ENCODE data around the gene TLN1.

Gene TLN1

GRCh38 chr9:35706951-35707350 lies 25.0 kb downstream of the TLN1 start:
- no peak for DNase-seq (ENCODE audit: low spot score)

- DNase-seq (ENCODE audit: low spot score), result no peak
Observed at GRCh38 chr9:35705836-35706430, 26.1 kb downstream of the TLN1 start.

- no peak for DNase-seq (ENCODE audit: low spot score)
Observed at GRCh38 chr9:35705372-35705771, 26.6 kb downstream of the TLN1 start.

GRCh38 chr9:35703906-35704672 lies 27.9 kb downstream of the TLN1 start:
- no peak for DNase-seq (ENCODE audit: low spot score)

GRCh38 chr9:35702696-35703095 lies 29.3 kb downstream of the TLN1 start:
- DNase-seq (ENCODE audit: low spot score), result no peak

- DNase-seq (ENCODE audit: low spot score), result no peak
Observed at GRCh38 chr9:35700942-35701341, 31.1 kb downstream of the TLN1 start.

GRCh38 chr9:35700031-35700430 lies 32.0 kb downstream of the TLN1 start:
- DNase-seq (ENCODE audit: low spot score), result no peak

GRCh38 chr9:35698231-35698630 lies 33.8 kb downstream of the TLN1 start:
- DNase-seq (ENCODE audit: low spot score), result no peak

- DNase-seq (ENCODE audit: low spot score), result no peak
Observed at GRCh38 chr9:35697486-35697885, 34.5 kb downstream of the TLN1 start.

- DNase-seq (ENCODE audit: low spot score), result peak; percentile 59
Observed at GRCh38 chr9:35696520-35697215, 35.3 kb downstream of the TLN1 start.

- no peak for DNase-seq (ENCODE audit: low spot score)
Observed at GRCh38 chr9:35695943-35696401, 36.0 kb downstream of the TLN1 start.

- DNase-seq (ENCODE audit: low spot score), result no peak
Observed at GRCh38 chr9:35691757-35692301, 40.2 kb downstream of the TLN1 start.

- no peak for DNase-seq (ENCODE audit: low spot score)
Observed at GRCh38 chr9:35691334-35691650, 40.7 kb downstream of the TLN1 start.

- peak; percentile 65 for DNase-seq (ENCODE audit: low spot score)
Observed at GRCh38 chr9:35690614-35691333, 41.2 kb downstream of the TLN1 start.

GRCh38 chr9:35690294-35690613 lies 41.7 kb downstream of the TLN1 start:
- DNase-seq (ENCODE audit: low spot score), result no peak

- no peak for DNase-seq (ENCODE audit: low spot score)
Observed at GRCh38 chr9:35689542-35690293, 42.3 kb downstream of the TLN1 start, which contains the start of gene TPM2. TSS of gene TPM2 (minus strand) at chr9:35689925. CDS start at chr9:35689817, 108 bp downstream.

GRCh38 chr9:35688558-35689541 lies 43.1 kb downstream of the TLN1 start:
- DNase-seq (ENCODE audit: low spot score), result no peak

GRCh38 chr9:35687972-35688557 lies 43.9 kb downstream of the TLN1 start:
- DNase-seq (ENCODE audit: low spot score), result no peak

GRCh38 chr9:35687306-35687705 lies 44.7 kb downstream of the TLN1 start:
- DNase-seq (ENCODE audit: low spot score), result no peak

All from Ammon's horn (tissue), 1 donor.